Common myeloid progenitor, CD34-positive (primary cell): ENCODE measurements around the gene CADM2.

ENCODE experiments used
- CTCF ChIA-PET: fragments of 350-600 bp; sonication (Branson Sonifier 250); formaldehyde crosslinking; loops from one replicate; lab custom pipeline; 2021; ENCODE audit warnings: antibody characterized with exemption; lab: Charles Lee
- POLR2A ChIA-PET: fragments of 350-600 bp; sonication (Branson Sonifier 250); formaldehyde crosslinking; loops from one replicate; lab custom pipeline; 2021; ENCODE audit warnings: antibody characterized with exemption; lab: Charles Lee
- DNase-seq, 3 donors: peaks; one replicate each; pipeline versions ENCODE4 v3.0.0 to v3.0.0-alpha.2; 2013
- H3K27ac ChIP-seq, 2 experiments: 1 replicate in 1 of 2; 2 replicates in 1 of 2; pipeline ENCODE4 v1.7.0; 2013; ENCODE audit warnings: inconsistent platforms in 2 of 2, low read length in 2 of 2, mild to moderate bottlenecking in 2 of 2, low read depth in 1 of 2, moderate library complexity in 1 of 2; ENCODE audit not compliant: severe bottlenecking in 2 of 2, insufficient read depth in 1 of 2, poor library complexity in 1 of 2
- H3K27me3 ChIP-seq, 5 experiments: replicated peaks in 2 of 5; 1 replicate in 3 of 5; 2 replicates in 2 of 5; pipeline versions ENCODE4 v1.6.1 to v1.7.0; 2013; ENCODE audit warnings: low read length in 4 of 5, mild to moderate bottlenecking in 2 of 5, moderate library complexity in 2 of 5, inconsistent platforms in 1 of 5; ENCODE audit not compliant: insufficient read depth in 5 of 5, control insufficient read depth in 4 of 5
- H3K36me3 ChIP-seq, 4 experiments: 1 replicate in 2 of 4; 2 replicates in 2 of 4; pipeline versions ENCODE4 v1.6.1 to v1.7.0; 2013; ENCODE audit warnings: low read length in 3 of 4, control low read depth in 1 of 4, mild to moderate bottlenecking in 1 of 4; ENCODE audit not compliant: control insufficient read depth in 4 of 4, insufficient read depth in 4 of 4
- H3K4me1 ChIP-seq, 4 experiments: 1 replicate in 3 of 4; 2 replicates in 1 of 4; pipeline versions ENCODE4 v1.6.1 to v1.7.1; 2013; ENCODE audit warnings: low read length in 3 of 4, mild to moderate bottlenecking in 3 of 4, control low read depth in 1 of 4, inconsistent platforms in 1 of 4, moderate library complexity in 1 of 4; ENCODE audit not compliant: control insufficient read depth in 4 of 4, insufficient read depth in 4 of 4; ENCODE audit errors: control extremely low read depth in 1 of 4
- H3K4me3 ChIP-seq, 7 experiments: 1 replicate in 4 of 7; 2 replicates in 3 of 7; pipeline versions ENCODE4 v1.5.1 to v1.7.0; 2013; ENCODE audit warnings: mild to moderate bottlenecking in 7 of 7, low read length in 6 of 7, moderate library complexity in 6 of 7, inconsistent platforms in 2 of 7, low read depth in 2 of 7, control low read depth in 1 of 7; ENCODE audit not compliant: insufficient read depth in 4 of 7, control insufficient read depth in 1 of 7; ENCODE audit errors: extremely low read depth in 1 of 7
- H3K9me3 ChIP-seq, 5 experiments: 1 replicate in 4 of 5; 2 replicates in 1 of 5; pipeline versions ENCODE4 v1.6.1 to v1.7.1; 2013; ENCODE audit warnings: low read length in 4 of 5, mild to moderate bottlenecking in 2 of 5, inconsistent platforms in 1 of 5, low read depth in 1 of 5, moderate library complexity in 1 of 5; ENCODE audit not compliant: control insufficient read depth in 4 of 5, insufficient read depth in 2 of 5; ENCODE audit errors: control extremely low read depth in 1 of 5
- WGBS: methylation state at CpG from one replicate; pipeline ENCODE4 v1.1.5; 2013; ENCODE audit not compliant: insufficient coverage; 5-methylcytosine and 5-hydroxymethylcytosine counted together

Gene CADM2

DNA sequence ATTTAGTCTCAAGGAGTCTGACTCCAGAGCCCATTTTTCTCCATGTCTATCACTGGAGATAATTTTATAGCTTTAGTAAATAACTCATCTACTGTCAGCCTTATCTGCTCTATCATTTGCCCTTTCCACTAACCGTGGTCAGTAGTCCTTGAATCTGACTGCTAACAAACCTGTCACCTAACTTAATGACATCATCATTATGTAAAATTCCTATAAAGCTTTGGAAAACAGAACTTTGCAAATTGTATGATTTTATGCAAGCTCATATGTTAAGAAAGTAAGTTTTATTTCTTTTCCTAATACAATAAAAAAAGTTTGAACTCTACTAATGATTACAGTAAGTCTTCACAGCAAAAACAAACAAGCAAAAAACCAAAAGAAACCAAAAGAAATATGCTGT lies 293.9 kb downstream of the CADM2 start:
- no peaks in the 10 kb centered on the region for H3K9me3 ChIP-seq
- WGBS: 40% methylated on average over 1 of the region's 1 CpG
- CTCF ChIA-PET: no interaction called here
- POLR2A ChIA-PET: no interaction called here
- DNase-seq: no peak
- no peaks in the 10 kb centered on the region for H3K27me3 ChIP-seq
- no peaks in the 10 kb centered on the region for H3K4me1 ChIP-seq
- no peaks in the 10 kb centered on the region for H3K36me3 ChIP-seq
- no peak overlapping the region for H3K27ac ChIP-seq
- H3K4me3 ChIP-seq: no peak overlapping the region

DNA sequence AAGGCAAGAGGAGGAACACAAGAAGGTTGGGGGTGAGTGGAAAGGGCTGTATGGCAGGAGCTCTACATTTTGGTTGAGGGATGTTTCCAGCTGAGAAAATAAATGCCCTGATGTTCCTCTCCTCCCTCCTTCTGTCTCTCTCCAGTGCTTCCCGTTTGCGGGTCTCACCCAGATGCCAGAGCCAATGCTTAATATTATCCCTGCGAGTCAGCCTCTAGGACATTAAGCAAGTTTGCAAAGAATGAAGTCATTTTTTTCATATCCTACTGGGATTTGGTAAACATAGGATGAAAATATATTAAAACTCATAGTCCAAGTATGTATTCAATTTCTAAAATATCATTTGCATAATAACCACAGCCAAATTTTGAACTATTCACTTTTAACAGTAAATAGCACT lies 295.9 kb downstream of the CADM2 start:
- no peak for DNase-seq
- CTCF ChIA-PET: no interaction called here
- POLR2A ChIA-PET: no interaction called here
- Histone ChIP-seq H3K36me3 (no peaks in the 10 kb centered on the region), H3K27me3 (no peaks in the 10 kb centered on the region), H3K4me3 (no peak overlapping the region), H3K9me3 (no peaks in the 10 kb centered on the region), H3K27ac (no peak overlapping the region), H3K4me1 (no peaks in the 10 kb centered on the region)
- 40% methylated on average over 1 of the region's 3 CpGs for WGBS

DNA sequence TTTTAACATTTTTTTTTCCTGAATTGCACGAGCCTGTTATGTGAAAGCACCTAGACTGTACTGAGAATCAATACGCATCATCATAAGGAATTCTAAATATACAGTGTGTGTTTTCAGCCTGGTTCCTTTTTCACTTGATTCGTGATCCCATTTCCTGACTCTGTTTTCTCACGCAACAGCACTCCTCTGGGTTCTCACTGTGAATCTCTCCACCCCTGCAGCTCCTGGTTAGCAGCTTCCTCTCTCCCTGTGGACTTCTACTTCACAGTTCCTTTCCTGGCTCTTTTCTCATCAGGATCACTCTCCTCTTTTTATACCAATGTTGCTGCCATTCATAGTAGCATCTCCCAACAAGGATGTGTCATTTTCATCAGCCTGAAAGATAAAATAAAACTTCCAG lies 297.2 kb downstream of the CADM2 start:
- H3K27ac ChIP-seq: no peak overlapping the region
- no peaks in the 10 kb centered on the region for H3K9me3 ChIP-seq
- H3K4me3 ChIP-seq: no peak overlapping the region
- no peaks in the 10 kb centered on the region for H3K36me3 ChIP-seq
- no peaks in the 10 kb centered on the region for H3K4me1 ChIP-seq
- 50% methylated on average over 4 of the region's 4 CpGs for WGBS
- ChIA-PET POLR2A (no interaction called here), CTCF (interaction anchor here (0.7 kb wide), 1 partner anchor 458 kb away, joined by 3 read pairs; no protein-coding TSS in a partner anchor)
- H3K27me3 ChIP-seq: no peaks in the 10 kb centered on the region
- no peak for DNase-seq

DNA sequence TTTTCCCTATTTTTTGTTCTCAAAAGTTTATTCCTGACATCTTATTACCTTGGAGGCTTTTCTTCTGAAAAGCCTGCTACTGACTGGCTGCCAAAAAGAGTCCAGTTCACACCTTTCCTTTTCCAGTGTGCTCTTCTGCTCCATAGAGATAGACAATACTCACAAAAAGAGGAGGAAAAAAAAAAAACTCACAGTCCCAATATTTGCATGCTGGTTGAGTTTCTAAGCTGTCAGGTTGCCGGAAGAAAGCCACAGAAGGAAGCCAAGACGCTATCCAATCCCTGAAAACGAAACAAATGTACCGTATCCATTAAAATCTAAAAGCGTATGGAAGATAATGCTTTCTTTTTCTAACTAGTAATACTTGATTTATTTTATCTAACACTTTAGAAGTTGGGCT lies 299.5 kb downstream of the CADM2 start:
- Histone ChIP-seq H3K27ac (no peak overlapping the region), H3K4me1 (no peaks in the 10 kb centered on the region), H3K4me3 (no peak overlapping the region), H3K9me3 (no peaks in the 10 kb centered on the region), H3K27me3 (no peaks in the 10 kb centered on the region), H3K36me3 (no peaks in the 10 kb centered on the region)
- ChIA-PET CTCF (no interaction called here), POLR2A (no interaction called here)
- no peak for DNase-seq
- 92% methylated on average over 2 of the region's 5 CpGs for WGBS

DNA sequence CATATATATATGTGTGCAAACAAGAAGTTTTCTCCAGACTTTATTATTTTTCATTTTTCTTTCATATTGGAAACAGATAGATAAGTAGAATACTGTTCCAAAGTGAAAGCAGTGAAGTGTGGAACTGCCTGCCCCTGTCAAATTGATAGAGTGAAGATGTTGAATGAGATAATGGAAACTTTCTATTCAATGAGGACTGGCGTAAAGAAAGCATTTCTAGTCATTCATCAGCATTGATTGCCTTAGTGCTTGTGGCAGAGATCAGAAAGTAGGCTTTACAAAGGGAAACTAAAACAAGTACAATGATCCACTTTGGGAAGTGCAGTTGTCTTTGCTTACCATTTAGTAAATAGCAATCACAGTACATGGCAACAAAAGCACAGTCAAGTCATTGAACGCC lies 300.0 kb downstream of the CADM2 start:
- H3K4me3 ChIP-seq: no peak overlapping the region
- no peak for DNase-seq
- H3K4me1 ChIP-seq: no peaks in the 10 kb centered on the region
- H3K36me3 ChIP-seq: no peaks in the 10 kb centered on the region
- CTCF ChIA-PET: no interaction called here
- no peaks in the 10 kb centered on the region for H3K9me3 ChIP-seq
- no peak overlapping the region for H3K27ac ChIP-seq
- WGBS: 86% methylated on average over 1 of the region's 2 CpGs
- POLR2A ChIA-PET: no interaction called here
- H3K27me3 ChIP-seq: no peaks in the 10 kb centered on the region

DNA sequence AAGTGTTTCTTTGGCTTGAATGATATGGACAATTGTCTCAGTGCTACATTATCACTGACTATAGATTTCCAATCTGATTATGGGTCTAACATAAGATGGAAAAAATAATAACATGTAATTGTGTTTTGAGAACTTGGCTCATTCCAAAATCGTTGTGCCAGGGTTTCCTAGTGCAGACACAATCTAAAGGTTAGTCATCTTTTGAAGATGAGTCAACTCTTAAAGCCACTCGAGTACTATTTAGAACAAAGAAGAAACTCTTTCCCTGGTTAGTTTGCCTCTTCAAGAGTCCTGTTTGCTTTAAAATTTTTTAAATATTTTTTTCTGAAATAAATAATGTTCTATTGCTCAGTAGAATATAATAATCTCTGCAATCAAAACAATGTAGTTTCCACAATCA lies 301.0 kb downstream of the CADM2 start:
- no peaks in the 10 kb centered on the region for H3K4me1 ChIP-seq
- H3K9me3 ChIP-seq: no peaks in the 10 kb centered on the region
- DNase-seq: no peak
- CTCF ChIA-PET: no interaction called here
- no peak overlapping the region for H3K4me3 ChIP-seq
- H3K27ac ChIP-seq: no peak overlapping the region
- H3K36me3 ChIP-seq: no peaks in the 10 kb centered on the region
- POLR2A ChIA-PET: no interaction called here
- 100% methylated on average over 1 of the region's 2 CpGs for WGBS
- H3K27me3 ChIP-seq: no peaks in the 10 kb centered on the region

DNA sequence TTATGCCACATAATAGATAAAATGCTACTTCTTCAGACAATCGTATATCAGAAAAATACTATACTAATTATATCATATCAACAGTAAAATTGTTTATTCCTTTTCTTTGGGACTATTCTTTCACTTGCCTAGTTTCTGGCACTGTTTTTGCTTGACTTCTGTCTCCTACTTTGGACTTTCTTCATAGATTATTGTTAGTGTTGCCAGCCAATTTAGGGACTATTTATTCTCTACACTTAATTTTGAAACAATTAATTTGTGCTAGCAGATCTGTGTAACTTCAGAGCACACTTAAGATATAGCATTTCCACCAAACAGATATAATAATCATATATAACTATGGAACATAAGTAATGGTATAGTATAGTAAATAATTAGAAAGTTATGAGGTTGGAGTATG lies 305.6 kb downstream of the CADM2 start:
- no peak for DNase-seq
- ChIA-PET CTCF (no interaction called here), POLR2A (no interaction called here)
- no peak overlapping the region for H3K27ac ChIP-seq
- H3K27me3 ChIP-seq: no peaks in the 10 kb centered on the region
- WGBS: no CpG with 5 or more reads among the region's 1 CpG
- no peaks in the 10 kb centered on the region for H3K4me1 ChIP-seq
- H3K36me3 ChIP-seq: no peaks in the 10 kb centered on the region
- no peaks in the 10 kb centered on the region for H3K9me3 ChIP-seq
- H3K4me3 ChIP-seq: no peak overlapping the region
